ENCODE measurements around the gene TMEM74B.

The TMEM74B gene

DNA sequence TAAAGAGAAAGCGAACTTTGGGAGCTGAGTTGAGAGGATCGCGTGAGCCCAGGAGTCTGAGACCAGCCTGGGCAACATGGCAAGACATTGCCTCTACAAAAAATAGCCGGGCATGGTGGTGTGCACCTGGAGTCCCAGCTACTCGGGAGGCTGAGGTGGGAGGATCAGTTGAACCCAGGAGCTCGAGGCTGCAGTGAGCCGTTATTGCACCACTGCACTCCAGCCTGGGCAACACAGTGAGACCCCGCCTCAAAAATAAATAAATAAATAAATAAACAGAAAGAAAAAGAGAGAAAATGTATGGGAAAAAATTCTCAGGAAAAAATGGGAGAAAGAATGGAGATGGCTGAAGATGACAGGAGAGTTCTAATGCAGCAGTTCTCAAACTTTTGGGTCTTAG lies 21.0 kb upstream of the TMEM74B start:
- DNase-seq (ENCODE audit: low read depth in 2 of 2), result no peak

DNA sequence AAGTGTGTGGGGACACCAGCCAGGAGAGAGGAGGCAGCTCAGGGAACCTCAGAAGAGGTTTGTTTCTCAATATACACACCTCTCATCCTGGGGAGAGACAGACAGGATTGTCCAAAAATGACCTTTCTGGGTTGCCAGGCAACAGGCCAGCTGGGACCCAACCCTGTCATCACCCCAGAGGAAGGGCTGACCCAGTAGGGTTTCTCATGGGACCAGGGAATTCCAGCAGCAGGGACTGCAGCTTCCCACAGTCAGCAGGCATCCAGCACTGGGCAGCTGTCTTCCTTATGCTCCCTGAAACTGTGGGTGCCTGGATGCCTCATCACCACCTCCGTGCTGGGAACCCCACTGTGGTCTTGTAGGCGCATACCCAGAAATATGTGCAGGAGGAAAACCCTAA lies 19.8 kb upstream of the TMEM74B start:
- DNase-seq (ENCODE audit: low read depth in 2 of 2), result no peak

DNA sequence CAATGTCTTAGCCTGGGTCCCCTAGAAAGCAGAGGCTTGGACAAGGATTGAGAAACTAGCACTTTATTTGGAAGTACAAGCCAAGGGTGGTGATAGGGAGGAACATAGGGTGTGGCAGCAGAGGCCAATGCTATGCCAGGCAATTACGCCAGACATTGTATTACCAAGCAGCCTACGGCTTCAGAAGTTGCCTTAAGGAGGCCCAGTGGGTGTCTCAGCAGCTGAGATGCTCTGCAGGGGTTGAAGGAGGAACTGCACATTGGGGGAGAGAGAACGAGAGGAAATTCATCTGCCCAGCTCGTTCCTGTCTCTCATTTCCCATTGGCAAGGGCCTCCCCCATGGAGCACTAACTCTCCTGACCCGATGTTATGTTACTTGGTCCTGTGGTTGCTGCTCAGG lies 19.3 kb upstream of the TMEM74B start:
- DNase-seq (ENCODE audit: low read depth in 2 of 2), result no peak

DNA sequence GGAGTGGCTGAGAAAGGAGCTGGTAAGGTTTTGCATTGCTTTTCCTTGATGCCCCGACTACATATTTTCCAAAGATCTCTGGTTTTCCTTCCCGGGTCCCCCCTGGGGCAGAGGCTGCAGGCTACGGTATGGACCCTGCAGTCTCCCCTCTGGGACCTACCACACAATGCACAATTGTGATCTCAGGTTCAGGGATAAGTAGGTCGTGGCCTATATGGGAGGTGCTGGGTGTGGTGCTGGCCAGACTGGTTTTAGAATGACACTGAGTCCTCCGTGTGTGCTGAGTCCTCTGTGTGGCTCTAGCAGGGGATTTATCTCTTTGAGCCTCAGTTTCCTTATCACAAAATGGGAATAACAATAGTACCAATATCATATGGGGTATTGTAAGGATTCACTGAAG lies 18.8 kb upstream of the TMEM74B start:
- no peak for DNase-seq (ENCODE audit: low read depth in 2 of 2)

DNA sequence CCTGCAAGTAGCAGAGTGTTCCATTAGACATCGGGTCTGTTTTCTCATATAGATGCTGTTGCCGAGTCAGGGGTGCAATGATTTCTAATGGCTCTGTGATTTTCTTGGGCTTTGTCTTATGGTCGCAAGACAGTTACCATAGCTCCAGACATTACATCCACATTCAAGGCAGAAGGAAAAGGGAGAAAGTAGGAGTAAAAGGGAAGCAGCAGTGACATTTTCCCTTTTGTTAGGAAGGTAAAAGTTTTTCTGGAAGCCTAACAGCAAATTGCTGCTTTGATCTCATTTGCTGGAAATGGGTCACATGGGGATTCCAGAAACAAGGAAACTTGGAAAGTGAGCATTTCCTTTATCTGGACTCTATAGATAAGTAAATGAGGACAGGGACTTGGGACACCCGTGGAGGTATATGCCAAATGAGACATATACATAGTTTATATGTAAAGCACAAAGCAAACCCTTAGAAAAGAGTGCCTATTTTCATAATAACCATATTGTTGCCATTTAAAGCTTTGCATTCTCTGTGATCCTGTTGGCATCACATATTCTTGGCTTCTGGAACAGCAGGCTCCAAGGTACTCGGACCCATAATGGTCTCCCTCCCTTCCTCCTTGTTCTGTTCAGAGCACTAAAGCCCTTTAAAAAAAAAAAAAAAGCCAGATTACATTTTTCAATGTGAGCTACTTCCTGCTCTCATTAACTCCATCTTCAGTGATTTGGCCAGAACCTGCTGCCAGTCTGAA lies 18.2 kb upstream of the TMEM74B start, which contains the start of gene C20orf202:
C20orf202 (plus strand) TSS at position 693 of the 743 bp plus-strand sequence. CDS start 132 bp downstream, outside the sequence.
- no peak for DNase-seq (ENCODE audit: low read depth in 2 of 2)

DNA sequence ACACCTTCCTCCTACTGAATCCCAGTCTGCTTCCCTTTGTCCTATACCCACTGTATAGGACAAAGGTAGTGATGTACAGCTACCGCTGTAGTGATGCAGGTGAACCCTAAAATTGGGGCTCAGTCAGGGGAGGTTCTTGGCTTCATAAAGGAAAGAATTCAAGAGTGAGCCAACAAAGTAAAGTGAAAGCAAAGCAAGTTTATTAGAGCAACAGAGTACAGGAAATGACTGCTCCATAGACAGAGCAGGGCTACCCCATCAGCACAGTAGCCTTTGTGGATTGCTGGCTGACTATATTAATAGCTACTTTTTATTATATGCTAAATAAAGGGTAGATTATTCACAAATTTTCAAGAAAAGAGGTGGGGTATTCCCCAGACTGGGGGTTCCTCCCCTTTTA lies 15.2 kb upstream of the TMEM74B start:
- no peak for DNase-seq (ENCODE audit: low read depth in 2 of 2)

DNA sequence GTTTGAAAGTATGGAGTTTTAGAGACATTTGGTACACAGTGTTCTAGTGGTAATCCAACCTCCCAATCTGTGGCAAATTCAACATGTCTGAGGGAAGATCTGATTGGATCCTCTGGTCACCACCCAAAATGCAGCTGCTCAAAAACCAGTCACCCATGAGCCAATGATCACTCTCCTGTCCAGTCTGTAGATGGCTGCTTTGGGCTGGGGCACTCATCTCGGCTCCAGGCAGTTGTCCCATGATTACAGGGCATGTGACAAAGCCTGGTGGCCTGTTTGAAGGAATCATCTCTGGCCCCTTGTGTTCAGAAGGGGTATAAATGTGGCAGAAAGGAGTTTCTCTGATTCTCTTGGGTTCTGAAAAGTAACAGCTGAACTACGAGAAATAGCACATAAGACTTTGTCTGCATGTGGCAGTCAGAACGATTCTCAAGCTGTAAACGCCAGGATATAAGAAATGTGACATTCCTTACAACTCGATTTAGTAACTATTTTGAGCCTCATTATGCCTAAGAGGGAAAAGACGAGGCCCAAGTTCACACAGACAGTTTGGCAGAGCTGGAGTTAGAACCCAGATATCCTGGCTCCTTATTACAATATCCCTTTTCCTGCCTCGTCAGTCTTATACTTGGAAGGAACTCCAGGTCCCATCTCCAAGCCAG lies 14.6 kb upstream of the TMEM74B start:
- no peak for DNase-seq (ENCODE audit: low read depth in 2 of 2)

DNA sequence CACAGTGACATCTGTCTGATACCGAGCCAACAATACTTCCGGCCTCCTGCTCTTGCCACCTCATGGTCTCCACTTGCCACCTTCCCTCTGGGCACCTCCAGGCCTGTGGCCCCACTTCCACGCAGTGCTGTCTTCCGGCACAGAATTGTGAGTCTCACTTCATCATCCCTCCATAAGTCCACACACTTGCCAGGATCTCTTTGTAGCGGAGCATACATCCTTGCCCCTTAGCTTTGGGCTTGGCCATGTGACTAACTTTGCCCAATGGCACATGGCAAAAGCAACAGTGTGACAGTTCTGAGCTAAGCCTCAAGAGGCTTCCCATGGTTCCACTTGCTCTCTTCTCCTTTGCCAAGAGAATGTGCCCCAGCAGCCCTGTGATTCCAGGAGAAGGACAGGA lies 14.0 kb upstream of the TMEM74B start:
- no peak for DNase-seq (ENCODE audit: low read depth in 2 of 2)

DNA sequence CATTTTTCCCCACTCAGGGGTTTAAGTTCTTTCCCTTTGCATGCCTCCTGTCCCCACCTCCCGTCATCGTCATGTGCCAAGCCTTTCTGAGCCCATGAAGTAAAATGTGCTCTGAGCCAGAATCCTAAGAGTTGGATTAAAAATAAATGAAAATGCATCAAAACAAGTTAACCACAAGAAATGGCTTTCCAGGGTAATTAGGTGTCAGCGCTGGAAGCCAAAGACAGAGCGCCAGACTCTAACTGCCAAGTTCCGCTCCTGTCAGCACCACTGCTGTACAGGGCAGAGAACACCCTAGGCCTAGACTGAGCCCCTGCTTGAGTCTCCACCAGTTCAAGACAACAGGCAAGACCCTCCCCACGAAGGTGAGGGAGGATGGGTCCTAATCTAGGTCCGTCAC lies 13.0 kb upstream of the TMEM74B start:
- DNase-seq (ENCODE audit: low read depth in 2 of 2), result no peak

DNA sequence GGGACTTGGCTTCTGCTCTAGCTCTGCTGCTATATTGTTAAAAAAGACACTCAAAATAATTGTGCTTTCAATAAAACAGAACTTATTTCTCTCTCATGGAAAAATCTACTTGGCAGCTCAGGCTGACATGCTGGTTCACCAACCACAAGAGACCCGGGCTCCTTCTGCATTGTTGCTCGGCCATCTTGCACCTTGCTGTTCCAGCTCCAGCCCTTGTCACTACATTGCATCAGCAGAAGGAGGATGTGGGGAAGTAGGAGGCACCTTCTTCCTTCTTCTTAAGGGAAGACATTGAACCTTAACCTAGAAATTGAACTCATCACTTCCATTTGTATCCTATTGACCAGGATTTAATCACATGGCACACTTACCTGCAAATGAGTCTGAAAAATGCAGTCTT lies 11.9 kb upstream of the TMEM74B start:
- no peak for DNase-seq (ENCODE audit: low read depth in 2 of 2)

DNA sequence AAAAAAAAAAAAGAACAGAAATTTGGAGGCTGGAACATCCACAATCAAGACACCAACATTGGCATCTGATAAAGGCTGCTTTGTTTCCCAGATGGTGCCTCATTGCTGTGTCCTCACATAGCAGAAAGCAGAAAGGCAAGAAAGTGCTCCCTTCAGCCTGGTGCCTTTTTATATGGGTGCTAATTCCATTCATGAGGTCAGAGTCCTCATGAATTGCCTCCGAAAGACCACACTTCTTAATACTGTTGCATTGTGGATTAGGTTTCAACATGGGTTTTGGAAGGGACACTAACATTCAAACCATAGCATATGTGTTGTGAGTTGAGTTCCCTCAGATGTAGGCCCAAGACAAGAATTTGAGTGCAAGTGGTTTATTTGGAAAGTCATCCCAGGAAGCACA lies 10.4 kb upstream of the TMEM74B start:
- DNase-seq (ENCODE audit: low read depth in 2 of 2), result no peak

DNA sequence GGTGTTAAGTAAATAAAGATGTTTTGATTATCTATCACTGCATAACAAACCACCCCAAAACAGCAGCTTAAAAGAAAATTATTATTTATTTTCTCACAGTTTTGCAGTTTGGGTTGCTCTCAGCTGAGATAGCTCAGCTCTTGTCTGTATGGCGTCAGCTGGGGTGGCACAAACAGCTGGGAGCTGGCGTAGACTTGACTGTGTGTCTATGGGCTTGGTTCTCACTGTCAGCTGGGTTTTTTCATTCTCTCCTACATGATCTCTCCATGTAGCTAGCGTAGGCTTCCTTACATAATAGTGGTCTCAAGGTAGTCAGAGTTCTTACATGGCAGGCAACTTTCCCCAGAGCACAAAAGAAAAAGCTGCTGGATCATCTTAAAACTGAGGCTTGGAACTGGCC lies 6.5 kb upstream of the TMEM74B start:
- DNase-seq (ENCODE audit: low read depth in 2 of 2), result no peak

DNA sequence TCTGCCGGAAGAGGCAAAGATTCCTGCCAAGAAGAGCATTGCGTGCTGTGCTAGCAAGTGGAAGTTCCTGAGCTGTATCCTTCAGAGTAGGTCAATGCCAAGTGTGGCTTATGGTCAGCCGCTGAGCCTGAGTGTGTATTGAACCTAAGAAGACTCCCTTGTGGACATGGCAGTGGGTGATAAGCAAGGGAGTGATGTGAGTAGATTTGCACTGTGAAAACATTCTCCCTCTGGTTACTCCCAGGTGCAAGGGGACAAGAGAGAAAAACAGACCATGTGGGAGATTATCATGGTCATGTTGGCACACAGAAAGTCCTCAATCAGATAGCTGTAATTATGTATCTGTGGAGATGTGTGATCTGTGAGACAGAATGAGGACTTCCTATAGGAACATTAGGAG lies 6.1 kb upstream of the TMEM74B start:
- DNase-seq (ENCODE audit: low read depth in 2 of 2), result no peak

DNA sequence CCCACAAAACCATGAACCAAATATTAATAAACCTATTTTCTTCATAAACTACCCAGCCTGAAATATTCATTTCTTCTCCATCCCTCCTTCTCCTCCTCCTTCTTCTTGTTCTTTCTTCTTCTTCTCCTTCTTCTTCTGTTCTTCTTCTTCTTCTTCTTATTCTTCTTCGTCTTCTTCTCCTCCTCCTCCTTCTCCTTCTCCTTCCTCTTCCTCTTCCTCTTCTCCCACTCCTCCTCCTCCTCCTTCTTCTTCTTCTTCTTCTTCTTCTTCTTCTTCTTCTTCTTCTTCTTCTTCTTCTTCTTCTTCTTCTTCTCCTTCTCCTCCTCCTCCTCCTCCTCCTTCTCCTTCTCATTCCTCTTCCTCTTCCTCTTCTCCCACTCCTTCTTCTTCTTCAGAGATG lies 5.0 kb upstream of the TMEM74B start:
- DNase-seq (ENCODE audit: low read depth in 2 of 2), result no peak

DNA sequence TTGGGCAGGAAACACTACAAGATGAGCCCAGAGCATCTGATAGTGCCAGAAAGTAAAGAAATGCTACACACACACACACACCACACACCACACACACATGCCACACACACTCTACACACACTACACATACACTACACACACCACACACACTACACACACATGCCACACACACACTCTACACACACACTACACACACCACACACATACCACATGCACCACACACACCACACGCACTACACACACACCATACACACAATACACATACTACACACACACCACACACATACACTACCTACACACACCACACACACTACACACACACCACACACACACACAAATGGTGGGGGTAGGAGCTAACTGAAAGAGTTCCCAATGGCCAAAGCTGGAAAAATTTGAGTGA lies 3.6 kb upstream of the TMEM74B start:
- no peak for DNase-seq (ENCODE audit: low read depth in 2 of 2)

DNA sequence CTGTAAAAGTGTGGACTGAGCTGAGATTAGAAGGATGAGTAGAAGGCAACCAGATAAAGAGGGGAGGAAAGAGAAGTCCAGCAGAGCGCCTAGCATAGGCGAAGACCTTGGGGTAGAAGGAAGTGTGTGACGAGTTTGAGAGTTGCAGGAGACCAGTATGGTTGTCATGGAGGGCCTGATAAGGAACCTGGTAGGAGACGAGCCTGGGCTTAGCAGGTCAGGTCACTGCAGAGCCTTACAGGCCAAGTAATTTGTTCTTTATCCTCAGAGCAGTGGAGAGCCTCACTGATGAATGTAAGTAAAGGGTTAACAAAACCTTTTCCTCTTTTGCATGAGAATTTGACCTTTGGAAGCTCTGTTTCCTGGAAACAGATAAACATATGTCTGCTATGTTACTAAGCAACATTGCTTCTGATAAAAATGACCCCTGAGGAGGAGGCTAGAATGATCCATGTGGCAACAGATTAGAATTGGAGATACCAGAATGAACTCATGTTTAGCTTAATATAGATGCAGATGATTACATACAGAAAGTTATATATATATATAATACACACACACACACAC lies 2.9 kb upstream of the TMEM74B start:
- DNase-seq (ENCODE audit: low read depth in 2 of 2), result no peak

DNA sequence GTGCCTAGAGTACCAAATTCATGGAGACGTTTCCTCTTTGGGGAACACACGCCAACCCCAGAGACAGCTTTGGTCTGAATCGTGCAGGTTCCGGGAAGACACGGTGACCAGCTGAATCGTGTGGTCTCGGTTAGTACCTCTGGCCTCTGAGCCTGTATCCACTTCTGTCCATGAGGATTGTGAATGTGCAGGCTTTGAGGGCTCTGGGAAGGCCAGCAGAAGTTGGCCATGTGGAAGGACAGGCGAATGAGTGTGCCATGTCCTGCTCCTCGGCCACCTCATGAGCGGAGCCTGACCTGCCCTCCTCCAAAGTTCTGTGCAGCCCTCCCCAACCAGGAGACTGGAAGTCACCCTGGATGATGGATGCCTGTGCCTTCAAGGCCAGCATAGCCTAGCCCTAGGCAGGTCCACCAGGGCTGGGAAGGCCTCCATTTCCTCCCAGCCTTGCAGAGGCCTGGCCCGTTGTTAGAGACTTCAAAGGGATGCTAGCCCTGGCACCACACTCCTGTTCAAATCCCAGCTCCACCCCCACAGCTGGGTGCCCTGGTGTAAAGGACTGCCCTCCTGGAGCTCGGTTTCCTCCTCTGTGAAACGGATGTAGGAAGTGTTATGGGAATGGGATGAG lies 1.7 kb upstream of the TMEM74B start:
- DNase-seq (ENCODE audit: low read depth in 2 of 2), result no peak

DNA sequence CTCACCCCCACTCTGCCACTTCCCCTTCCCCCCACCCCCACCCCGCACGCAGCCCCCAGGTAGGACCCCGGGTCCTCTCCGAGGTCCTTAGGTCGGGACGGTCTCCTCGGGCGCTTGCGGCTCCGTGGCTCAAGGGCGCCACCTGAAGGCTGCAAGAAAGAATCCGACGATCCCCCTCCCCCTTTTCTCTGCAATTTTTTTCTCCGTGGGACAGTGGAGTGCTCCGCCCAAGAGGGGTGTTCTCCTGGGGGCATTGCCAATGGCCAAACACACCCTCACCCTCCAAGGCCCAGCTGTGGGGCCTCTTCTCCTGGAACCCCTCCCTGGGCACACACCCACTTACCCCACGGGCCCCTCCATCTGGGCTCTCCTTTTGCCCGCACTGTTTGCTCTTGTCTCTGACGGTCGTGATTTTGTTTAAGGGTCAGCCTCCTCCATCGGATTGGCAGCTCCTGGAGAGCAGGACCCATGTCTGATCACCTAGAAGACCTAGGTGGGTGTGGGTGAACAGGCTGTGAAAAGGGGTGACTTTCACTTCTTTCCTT lies 1.1 kb upstream of the TMEM74B start:
- no peak for DNase-seq (ENCODE audit: low read depth in 2 of 2)

DNA sequence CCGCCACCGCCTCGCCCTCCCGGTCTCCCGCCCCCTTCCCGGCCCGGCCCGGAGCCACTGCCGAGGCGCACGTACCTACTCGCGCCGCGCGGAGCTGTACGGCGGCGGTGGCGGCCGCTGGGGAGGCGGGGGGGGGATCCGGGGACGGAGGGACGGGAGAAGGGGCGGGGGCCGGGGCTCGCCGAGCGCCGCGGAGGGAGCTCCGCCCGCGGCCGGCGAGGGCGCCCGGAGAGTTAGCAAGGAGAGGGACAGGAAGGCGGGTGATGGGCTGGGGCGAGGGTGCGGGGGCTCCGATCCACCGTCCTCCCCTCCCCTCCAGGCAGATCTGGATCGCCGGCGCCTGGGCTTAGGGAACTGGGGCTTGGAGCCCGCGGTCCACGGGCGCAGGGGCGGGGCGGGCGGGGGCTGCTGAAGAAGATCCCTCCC lies 548 bp upstream of the TMEM74B start:
- no peak for DNase-seq (ENCODE audit: low read depth in 2 of 2)

DNA sequence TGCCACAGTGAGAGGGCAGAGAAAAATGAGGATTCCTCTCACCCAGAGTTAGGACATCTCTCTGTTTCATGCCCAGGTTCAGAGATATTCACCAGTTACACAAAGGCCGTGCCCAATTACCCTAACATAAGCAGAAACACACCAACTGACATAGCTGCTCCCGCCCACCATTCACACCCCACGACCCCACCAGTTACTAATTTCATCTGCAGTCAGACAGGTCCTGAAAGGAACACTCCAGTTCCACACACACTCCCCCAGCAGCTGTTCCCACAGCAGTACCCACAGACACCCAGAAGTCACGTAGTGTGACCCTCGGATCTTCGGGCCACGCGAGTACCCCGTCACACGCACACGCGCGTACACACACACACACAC lies 532 bp downstream of the TMEM74B start:
- no peak for DNase-seq (ENCODE audit: low read depth in 2 of 2)

DNA sequence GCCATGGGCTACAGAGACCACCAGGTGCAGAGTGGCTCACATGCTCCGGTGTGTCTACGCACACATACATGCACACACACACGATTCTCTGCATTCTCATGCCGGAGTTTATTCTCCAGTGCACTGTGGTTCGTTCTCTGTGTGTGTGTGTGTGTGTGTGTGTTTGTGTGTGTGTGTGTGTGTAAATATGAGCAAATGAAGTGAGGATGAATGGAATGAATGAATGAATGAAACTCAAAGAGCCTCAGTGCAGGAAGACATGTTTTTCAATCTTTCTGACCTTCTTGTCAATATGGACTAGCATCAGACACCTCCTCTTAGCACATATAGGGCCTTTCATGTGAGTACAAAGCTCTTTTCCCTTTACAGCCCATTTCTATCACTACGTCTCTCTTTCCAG lies 1.6 kb downstream of the TMEM74B start:
- no peak for DNase-seq (ENCODE audit: low read depth in 2 of 2)

DNA sequence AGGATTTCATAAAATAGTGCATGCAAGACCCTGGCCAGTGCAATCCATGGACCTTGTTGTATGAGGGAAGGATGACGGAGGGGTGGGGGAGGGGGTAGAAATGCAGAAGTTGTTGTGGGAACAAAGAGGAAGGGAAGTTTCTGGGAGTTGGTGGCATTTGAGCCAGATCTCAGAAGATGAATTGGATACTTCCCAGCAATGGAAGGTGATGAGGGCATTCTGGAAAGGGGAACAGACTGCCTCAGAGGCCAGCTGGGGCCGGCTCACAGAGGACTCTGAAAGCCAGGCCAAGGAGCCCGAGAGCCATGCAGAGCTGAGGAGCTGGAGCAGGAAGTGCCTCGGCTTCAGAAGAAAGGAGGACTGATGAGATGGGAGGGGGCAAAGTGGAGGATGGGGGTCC lies 2.7 kb downstream of the TMEM74B start:
- DNase-seq (ENCODE audit: low read depth in 2 of 2), result no peak

DNA sequence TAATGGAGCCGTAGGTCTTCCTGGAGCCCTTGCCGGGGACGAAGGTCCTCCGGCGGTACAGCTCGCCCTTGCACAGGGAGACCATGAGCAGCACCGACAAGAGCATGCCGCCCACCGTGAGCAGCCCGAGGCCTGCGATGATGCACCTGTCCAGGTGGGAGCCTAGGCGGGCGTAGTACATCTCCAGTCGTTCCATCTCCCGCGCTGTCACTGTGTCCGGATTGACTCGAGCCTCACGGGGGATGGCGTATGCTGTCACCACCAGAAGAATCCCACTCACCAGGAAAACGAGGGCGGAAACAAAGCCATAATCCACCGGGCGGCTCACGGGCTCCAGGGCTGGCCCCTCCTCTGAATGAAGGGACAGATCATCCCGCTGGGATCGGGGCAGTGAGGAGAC lies 3.8 kb downstream of the TMEM74B start:
- DNase-seq (ENCODE audit: low read depth in 2 of 2), result no peak

Measured in fibroblast of skin of left biceps (primary cell).